ENCODE results near the gene EPHB2.
"Not testable (repeated sequence)": the region's sequence is repeated elsewhere in the genome, so short reads cannot be mapped to it uniquely, and the experiment has no call there.

Gene EPHB2

DNA sequence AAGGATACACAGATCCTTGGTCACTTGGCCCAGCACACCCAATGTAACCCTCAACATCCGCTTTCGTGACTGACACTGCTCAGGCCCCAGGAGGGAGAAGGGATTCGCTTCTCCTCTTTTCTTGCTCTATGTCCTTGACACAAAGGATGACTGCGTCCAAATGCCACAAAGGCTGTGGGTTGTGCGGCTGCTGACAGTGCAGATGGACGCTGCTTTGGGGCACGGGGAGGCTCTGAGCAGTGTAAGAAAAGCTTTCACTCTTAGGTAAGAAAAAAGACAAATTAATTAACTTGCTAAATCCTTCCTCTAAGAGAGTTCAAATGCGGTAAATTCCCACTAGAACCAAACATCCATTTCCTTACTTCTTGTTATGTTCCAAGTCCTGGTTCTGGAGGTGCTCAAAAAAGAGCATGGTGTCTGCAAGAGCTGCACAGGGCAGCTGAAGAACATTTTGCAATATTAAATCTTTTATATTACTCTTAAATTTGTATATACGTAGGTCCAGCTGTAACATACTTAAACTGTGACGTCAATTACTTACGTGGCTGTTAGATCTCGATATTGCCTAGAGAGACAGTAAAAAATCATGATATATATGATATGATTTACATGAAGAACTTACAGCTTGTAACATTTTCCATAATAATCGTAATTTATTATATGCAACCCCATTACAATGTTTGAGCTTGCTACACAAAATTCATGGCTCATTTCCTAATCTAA lies 19.4 kb upstream of the EPHB2 start:
- DNase-seq = no peak

DNA sequence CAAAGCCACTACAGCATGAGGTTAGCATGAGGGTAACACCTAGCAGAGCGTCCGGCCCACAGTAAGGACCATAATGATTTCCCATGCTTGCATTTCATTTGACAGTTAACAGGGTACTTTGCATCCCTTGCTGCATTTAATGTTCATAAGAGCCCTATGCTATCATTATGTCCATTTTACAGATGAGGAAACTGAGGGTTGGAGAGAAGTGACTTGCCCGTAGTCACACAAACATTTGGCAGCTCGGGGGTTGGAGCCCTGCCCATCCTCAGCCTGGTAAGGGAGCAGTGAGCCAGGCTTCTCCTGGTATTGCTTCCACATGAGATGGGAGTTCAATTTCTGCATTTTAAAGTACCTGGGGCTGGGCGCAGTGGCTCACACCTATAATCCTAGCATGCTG lies 16.5 kb upstream of the EPHB2 start:
- DNase-seq = no peak

DNA sequence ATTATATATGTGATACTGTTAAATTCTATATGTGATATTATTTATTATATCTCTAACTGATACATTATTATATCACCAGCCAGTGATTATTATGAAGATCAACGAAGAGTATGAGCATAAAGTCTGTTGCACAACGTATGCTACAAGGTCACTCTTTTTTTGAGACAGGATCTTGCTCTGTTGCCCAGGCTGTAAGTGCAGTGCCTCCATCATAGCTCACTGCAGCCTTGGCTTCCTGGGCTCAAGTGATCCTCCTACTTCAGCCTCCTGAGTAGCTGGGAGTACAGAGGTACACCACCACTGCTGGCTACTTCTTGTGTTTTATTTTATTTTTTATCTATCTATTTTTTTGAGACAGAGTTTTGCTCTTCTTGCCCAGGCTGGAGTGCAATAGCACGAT lies 14.0 kb upstream of the EPHB2 start:
- DNase-seq = no peak

DNA sequence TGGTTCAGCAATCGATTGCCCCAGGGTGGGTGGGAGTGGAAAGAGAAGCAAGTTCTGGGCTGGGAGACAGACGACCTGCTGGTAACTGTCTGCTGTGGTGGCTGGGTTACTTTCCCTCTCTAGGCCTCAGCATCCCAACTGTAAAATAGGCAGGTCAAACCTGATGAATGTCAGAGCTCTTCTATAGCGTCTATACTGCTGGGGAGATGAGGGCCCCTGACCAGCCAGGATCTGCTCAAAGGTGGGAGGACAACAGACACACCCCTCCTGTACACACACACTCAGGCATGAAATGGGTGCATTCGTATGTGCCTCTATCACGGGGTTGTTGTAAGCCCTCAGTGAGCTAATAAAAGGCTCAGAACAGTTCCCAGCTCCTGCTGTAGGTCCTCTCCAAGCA lies 12.7 kb upstream of the EPHB2 start:
- DNase-seq = no peak

DNA sequence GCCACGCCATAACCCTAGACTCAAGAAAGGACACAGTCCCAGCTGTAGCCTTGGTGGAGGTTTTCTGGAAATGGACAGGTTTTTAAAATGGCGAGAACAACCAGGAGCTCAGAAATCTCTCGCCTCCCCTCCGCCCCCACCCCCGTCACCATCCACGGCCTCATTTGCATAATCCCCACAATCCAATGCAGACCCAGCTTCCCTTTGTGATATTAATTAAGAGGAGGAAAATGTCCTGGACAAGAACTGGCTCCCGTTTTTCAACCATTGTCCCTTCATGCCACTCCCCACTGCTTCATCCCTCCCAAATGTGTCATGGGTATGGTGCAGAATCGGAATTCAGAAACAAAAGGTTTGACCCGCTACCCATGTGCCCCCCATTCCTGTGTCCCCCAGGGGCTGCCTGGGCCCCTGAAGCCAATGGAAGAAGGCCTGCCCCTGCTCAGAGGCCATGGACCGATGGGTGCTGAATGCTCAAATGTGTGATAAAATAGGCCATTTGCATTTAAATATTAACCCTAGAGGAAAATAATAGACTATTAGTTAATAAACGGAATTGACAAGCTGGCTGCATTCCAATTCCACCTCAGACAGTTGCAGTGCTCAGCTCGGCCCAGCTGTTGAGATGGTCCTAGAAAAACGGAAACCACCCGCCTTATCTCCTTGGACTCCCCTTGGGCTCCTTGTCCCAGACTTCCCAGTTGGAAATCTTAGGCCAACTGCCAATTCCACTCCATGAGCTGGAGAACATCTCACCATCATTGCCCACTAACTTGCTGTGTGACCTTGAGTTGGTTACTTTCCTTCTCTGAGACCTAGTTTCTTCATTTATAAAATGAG lies 10.7 kb upstream of the EPHB2 start:
- no peak for DNase-seq

DNA sequence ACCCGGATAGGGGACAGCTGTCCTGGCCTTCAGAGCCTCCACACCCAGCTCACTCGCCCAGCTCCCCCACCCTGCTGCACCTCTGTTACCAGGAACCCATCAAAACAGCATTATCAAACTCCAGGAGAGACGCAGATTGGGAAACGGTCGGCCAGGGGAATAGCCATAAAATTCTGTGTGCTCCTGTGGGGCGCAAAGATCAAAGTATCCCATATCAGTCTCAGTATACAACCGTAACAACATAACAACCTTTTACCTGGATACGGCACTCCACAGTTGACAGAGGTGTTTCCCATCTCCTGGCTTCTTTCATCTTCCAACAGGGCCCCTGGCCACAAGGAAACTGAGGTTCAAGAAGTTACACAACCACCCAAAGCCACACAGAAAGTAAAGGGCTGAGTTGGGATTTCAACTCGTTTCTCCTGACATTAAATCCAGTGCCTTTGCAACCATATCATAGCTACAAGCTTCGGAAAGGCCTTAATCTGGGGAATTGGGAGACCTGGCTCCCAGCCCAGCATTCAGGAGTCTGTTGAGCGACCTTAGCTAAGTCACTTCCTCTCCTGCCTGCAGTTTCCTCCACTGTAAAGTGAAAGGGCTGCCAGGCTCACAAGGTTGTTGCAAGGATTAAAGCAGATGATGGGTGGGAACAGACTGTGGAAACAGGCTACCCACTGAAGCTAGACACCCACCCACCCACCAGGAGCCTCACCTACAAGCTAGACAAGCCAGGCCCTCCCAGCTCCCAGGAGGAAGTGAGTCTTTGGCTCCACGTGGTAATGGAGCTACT lies 8.1 kb upstream of the EPHB2 start:
- DNase-seq = peak; percentile 26

DNA sequence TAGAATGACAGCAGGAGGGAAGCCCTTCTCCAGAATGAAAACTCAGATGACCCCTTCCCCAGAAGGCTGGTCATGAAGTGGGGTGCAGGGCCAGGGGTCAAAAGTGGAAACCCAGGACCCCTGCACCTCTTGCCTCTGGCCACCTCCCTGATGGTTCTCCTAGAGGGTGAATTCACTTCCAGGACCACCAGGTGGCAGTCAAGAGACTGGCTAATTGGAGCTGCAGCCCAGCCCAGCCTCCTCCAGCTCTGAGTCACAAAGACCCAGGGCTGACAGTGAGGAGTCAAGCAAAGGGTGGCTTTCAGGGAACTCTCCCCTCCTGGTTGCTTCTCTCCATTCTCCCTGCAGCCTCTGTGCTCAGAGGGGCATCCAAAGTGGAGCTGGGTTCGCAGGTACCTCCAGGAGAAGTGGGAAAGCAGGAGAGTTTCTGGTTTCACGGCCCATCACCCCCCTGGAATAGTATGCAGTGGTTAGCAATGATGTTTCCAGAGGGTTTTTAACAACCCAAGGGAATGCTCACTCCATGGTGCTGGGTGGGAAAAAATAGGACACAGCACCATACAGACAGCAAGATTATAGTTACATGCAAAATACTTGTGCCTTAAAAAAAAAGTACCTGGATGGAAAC lies 6.1 kb upstream of the EPHB2 start:
- DNase-seq = peak; percentile 90

DNA sequence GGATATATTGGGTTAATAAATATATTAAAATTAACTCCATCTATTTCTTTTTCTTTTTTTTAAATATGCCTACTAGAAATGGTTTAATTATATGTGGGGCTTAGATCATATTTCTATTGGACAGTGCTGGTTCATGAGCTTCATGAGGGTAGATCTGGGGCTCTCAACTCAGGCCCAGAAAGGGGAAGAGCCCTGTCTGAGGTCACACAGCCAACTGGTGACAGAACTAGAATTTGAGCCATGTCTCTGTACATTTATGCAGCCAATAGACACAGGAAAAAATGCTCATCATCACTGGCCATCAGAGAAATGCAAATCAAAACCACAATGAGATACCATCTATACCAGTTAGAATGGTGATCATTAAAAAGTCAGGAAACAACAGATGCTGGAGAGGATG lies 5.1 kb upstream of the EPHB2 start:
- DNase-seq = peak; percentile 10

DNA sequence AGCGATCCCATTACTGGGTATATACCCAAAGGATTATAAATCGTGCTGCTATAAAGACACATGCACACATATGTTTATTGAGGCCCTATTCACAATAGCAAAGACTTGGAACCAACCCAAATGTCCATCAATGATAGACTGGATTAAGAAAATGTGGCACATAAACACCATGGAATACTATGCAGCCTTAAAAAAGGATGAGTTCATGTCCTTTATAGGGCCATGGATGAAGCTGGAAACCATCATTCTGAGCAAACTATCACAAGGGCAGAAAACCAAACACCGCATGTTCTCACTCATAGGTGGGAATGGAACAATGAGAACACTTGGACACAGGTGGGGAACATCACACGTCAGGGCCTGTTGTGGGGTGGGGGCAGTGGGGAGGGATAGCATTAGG lies 4.5 kb upstream of the EPHB2 start:
- not testable (repeated sequence) for DNase-seq

DNA sequence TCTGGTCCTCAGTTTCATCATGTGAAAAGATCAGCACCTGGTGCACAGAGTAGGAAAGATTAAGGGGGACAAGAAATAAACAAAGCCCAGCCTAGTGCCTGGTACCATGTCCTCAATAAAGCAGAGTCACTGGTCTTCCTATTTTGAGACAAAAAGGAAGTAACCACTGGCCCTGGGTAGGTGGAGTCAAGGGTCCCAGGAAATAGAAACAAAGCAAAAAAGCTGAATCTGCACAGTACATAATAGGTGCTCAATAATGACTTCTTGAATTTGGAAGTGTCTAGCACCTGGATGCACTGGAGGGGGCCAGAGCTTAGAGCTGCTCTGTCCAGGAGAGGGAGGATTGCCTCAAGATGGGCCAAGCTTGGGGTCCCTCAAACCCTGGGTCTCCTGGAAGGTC lies 1.9 kb upstream of the EPHB2 start:
- DNase-seq = peak; percentile 13

DNA sequence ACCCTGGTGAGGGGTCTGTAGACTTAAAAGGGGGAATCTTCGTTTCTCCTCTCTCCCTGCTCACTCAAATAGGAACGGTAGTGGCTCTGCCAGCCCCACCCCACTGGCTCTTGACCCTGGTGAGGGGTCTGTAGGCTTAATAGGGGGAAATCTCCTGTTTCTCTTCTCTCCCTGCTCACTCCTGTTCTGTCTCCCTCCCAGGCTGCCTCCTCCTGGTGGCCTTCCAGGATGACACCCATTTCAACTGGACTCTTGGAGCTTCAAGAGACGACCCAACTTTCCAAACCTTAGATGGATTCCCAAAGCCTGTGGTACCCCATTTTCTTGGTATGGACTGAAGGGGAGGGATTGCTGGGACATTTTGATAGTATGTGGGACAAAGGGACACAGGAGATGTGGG lies 1.4 kb upstream of the EPHB2 start:
- peak; percentile 12 for DNase-seq

DNA sequence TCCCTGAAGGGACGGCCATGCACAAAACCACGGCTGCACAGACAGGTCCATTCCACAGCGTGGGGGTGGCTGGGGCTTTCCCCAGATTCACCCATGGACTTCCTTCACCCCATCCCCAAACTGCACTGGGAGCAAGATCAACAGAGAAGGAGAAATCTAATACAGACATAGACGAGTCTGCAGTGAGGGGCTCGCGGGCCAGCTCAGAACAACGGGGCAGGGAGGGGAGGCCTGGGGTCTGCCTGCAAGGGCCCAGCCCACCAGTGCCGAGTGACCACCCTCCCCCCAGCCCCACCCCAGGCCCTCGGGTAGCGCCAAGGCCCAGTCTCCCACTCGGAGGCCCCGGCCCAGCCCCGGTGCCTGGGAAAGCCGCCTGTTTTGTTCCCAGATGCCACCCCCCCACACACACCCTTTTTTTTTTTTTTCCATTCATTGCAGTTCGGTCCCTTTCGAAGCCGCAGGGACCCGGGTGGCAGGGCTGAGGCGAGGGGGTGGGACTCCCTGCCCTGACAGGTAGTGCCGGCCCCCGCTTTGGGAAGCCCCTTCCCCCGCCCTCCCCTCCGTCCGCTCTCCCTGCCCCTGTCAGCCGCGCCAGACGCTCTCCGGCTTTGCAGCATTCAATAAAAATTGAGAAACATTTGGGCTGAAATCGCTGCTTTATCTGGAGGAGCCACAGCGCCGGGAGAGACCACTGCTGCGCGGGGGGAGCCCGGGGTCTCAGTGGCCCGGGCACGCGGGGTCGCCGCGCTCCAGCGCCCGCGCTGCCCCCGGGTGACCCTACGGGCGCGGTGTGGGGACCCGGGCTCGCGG lies 543 bp upstream of the EPHB2 start:
- peak; percentile 83 for DNase-seq

DNA sequence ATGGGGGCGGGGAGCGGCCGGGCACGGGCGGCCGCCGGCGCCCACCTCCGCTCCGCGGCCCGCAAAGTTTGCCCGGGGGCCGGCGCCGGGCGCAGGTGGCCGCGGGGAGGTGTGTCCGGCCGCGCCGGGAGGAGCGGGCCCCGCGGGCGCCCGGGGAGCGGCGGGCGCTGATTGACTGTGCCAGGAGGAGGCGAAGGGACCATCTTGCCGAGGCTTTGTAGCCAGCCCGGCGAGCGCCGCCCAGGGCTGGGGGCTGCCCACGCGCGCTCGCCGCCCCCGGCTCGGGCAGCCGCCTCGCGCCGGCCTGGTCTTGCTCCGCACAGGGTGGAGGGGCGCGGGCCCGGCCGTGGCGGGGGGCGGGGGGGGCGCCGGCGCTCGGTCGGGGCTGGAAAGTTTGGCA lies 432 bp downstream of the EPHB2 start:
- DNase-seq = no peak

DNA sequence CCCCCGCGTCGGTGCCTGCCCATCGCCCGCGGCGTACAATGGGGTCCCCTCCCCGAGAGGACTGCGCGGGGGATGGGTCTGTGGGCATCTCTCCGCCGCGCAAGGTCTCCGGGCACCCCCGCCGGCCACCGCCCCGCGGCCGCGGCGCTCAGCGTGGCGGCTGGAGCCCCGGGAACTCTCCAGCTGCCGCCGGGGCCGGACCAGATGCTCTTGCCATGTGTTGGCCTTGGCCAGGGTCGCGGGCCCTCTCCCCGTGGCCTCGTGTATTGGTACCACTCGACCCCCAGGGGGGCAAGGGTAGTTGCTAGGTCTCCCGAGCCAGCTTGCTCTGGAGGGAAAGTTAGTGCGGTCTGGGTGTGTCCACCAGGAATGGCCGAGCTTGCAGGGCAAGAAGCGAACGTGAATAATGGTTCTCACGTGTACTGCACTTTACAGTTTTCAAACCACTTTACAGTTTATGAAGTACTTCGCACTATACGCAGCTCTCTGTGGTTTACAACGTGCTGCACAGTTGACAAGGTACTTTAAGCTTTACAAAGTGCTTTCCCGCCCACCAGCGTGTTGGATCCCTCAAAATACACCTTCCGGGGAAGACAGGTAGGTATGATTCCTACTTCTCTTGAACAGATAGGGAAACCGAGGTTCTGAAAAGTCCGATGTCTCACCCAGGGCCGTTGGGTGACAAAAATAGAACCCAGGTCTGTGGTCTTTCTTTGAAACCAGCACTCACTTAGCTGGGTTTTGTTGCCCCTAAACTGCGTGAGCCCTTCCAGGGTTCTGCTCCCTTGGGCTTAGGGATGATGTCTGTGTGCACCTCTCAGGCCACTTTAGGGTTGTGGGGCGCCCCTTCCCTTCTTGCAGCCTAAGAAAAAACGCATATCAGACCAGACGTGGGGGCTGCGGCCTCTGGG lies 1.2 kb downstream of the EPHB2 start:
- DNase-seq = no peak

DNA sequence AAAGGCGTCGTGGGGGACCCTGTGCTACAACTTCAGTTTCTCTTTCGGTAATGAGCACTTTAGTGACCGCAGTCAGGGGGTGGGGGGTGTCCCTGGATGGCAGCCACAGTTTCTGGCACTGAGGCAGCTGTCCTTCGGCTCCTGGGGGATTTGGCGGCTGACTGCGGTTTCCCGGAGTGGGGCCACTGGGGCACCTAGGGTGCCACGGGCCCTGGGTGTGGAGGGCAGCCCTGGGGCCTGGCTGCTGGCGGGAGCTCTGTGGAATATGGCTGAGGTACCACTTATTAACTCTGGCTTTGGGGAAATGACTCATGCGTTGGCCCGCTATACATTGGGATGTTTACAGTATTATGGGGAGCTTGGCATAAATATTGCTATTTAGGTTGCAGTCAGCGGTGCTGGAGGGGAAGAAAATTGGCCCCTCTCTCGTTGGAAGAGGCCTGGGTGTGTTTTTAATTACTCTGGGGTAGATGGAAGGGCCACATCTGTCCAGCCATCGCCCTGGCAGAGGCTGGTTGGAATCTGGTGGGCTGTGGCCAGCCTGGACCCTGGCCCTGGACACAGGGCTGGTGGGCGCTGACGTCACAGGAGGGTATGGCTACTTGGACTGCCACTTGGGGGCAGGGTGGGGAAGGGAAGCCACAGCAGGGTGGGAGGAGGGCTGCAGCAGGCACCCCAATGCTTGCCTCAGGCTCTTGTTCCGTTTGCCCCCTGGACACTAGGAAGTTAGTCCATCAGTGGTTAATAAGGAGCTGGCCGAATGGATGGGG lies 2.0 kb downstream of the EPHB2 start:
- no peak for DNase-seq

DNA sequence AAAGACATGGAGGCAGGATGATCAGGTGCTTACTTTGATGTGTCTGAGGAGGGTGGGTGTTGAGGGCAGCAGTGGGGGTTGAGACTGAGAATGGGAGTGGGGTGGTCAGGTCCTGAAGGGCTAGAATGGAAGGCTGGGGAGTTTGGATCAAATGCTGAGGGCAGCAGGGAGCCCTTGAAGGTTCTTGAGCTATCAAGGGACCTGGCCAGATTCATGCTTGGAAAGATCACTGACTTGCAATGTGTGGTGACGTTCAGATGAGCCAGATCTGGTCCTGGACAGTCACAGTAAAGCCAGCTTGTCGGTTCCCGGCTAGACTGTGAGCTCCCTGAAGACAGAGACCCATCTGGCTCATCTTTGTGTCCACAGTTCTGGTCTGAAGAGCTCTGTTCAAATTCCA lies 3.8 kb downstream of the EPHB2 start:
- DNase-seq = no peak

DNA sequence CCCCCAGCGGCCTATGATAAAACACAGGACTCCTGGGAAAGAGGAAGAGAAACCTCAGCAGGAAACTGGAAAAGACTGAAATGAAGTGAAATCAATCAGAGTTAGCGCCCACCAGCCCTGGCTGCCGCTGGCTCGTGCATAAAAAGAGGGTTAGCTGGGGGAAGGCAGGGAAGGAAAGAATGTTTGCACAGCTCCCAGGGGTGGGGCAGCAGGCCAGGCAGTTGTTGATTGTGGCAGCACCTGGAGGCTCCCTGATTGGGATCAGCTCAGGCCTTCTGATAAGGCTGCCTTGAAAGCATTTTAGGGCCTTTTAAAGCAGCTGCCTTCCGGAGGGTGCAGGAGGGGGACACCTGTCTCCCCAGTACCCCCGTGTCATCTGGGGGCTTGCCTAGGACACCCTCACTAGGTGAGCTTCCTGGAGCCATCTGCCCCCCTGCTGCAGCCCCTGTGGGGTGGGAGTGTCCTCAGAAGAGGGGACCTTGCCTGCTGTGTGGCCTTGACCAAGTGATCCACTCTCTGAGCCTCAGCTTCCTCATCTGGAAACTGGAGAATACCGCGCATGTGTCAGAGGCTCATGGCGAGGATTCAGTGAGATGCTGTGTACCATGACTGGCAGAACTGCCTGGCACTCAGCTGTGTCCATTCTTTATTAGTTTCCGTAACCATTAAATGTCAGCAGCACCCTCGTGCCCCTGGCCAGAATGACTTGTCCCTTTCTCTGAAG lies 6.6 kb downstream of the EPHB2 start:
- DNase-seq = no peak

DNA sequence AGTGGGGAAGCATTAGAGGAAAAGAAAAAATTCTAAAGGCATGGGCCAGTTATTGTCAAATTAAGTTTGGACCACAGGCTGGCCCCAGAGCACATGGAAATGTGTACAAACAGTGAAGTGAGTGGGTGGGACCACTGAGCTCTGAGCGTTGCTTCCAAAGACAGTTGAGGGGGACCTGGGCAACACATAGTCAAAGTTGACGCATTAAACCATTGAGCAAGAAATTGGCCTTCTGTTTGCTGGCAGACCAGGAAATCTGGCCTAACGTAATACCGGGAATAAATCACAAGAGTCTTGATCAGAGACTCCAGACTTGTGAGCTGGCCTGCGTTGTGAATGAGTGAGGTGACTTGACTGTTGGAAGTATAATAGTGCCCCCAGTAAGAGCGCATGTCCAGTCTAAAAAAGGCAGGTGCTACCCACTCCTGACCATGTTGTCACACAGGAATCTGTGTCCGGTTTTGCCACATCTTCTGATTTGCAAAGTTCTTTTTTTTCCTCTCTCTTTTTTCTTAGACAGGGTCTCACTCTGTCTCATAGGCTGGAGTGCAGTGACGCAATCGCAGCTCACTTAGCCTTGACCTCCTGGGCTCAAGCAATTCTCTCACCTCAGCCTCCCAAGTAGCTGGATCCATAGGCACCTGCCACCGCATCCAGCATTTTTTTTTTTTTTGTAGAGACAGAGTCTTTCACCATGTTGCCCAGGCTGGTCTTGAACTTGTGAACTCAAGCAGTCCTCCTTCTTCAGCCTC lies 10.7 kb downstream of the EPHB2 start:
- no peak for DNase-seq

Data from hematopoietic multipotent progenitor cell treated with erythropoietin and hydrocortisone succinate and interleukin-3 and kit ligand, for 4 days (in vitro differentiated cells).